Activated CD4-positive, alpha-beta T cell treated with anti-CD3 and anti-CD28 coated beads for 36 hours (primary cell): ENCODE data around the gene CTRB2. TPM values are rescaled to one million over a fixed set of nuclear protein-coding genes. Genes with fewer than 3 reads are reported as not detected.
A peak's percentile ranks its signal among the peaks of the same experiment; 100 is the strongest.
"Not testable (repeated sequence)": the region's sequence is repeated elsewhere in the genome, so short reads cannot be mapped to it uniquely, and the experiment has no call there.

Experiments used
- ATAC-seq: fragments of 200-7000 bp; cut with Tn5 transposase; one replicate; pipeline ENCODE4 v1.10.0; 2021; ENCODE audit warnings: mild to moderate bottlenecking, moderate library complexity
- CTCF ChIA-PET: fragments of 350-600 bp; sonication (Branson Sonifier 250); formaldehyde crosslinking; loops from one replicate; lab custom pipeline; 2021; ENCODE audit warnings: antibody characterized with exemption; lab: Charles Lee
- POLR2A ChIA-PET: fragments of 350-600 bp; sonication (Branson Sonifier 250); formaldehyde crosslinking; loops from one replicate; lab custom pipeline; 2021; ENCODE audit warnings: antibody characterized with exemption, inconsistent platforms; lab: Charles Lee
- DNase-seq: peaks from one replicate; pipeline ENCODE4 v3.0.0-alpha.2; 2020
- H3K27ac Mint-ChIP-seq: one replicate; pipeline ENCODE4 v1.8.0; 2021; ENCODE audit warnings: mixed read lengths
- H3K27me3 Mint-ChIP-seq: one replicate; pipeline ENCODE4 v1.8.0; 2021; ENCODE audit warnings: mixed read lengths
- H3K36me3 Mint-ChIP-seq: one replicate; pipeline ENCODE4 v1.8.0; 2021; ENCODE audit warnings: low read depth, mixed read lengths
- H3K4me1 Mint-ChIP-seq: one replicate; pipeline ENCODE4 v1.8.0; 2021; ENCODE audit warnings: mixed read lengths
- H3K4me3 Mint-ChIP-seq: one replicate; pipeline ENCODE4 v1.8.0; 2021; ENCODE audit warnings: mild to moderate bottlenecking, moderate library complexity, mixed read lengths
- H3K9me3 Mint-ChIP-seq: one replicate; pipeline ENCODE4 v1.8.0; 2021; ENCODE audit warnings: low read depth, mixed read lengths
- intact Hi-C, 2 experiments: fragments of 100-400 bp; cut with DNase I in 1 of 2; cut with micrococcal nuclease in 1 of 2; formaldehyde crosslinking; loops; one replicate each; pipeline versions ENCODE4 v1.14.2 to v1.15.1; 2022 to 2024; cut with DNase I, micrococcal nuclease
- total RNA-seq, 2 experiments: library from RNA; stranded (reverse); gene quantifications; one replicate each; pipeline ENCODE4 v1.2.3, GENCODE V29; 2021

Gene CTRB2
- total RNA-seq, 2 experiments from 2014 or later = not detected

GRCh38 chr16:75240633-75241032 is 33.7 kb upstream of the CTRB2 start:
- CTCF ChIA-PET, H3K27me3 Mint-ChIP-seq, H3K4me1 Mint-ChIP-seq, H3K36me3 Mint-ChIP-seq, ATAC-seq, H3K9me3 Mint-ChIP-seq, POLR2A ChIA-PET, H3K4me3 Mint-ChIP-seq, DNase-seq, H3K27ac Mint-ChIP-seq, intact Hi-C loops: not testable (repeated sequence)

GRCh38 chr16:75239542-75240122 is 32.7 kb upstream of the CTRB2 start:
- CTCF ChIA-PET = interaction anchor here (0.7 kb wide), 1 partner anchor 41 kb away, joined by 3 read pairs; no protein-coding TSS in a partner anchor

GRCh38 chr16:75238853-75239541 is 32.0 kb upstream of the CTRB2 start:
- ChIA-PET CTCF (interaction anchor here (0.7 kb wide), 1 partner anchor 40 kb away, joined by 3 read pairs; no protein-coding TSS in a partner anchor), POLR2A (no interaction called here)
- Mint-ChIP-seq H3K36me3 (no peaks in the 10 kb centered on the region), H3K27ac (no peak overlapping the region), H3K4me3 (no peak overlapping the region), H3K9me3 (no peaks in the 10 kb centered on the region), H3K4me1 (no peaks in the 10 kb centered on the region), H3K27me3 (no peaks in the 10 kb centered on the region)
- ATAC-seq (no peak), DNase-seq (no peak)
- intact Hi-C loops = loop anchor here in 1 of 2 experiments (10.0 kb wide), 1 partner anchor 526 kb away; no protein-coding TSS in a partner anchor

More at GRCh38 chr16:75239542-75240122, 32.7 kb upstream of the CTRB2 start:
- POLR2A ChIA-PET = no interaction called here
- H3K27me3 Mint-ChIP-seq = no peaks in the 10 kb centered on the region
- H3K27ac Mint-ChIP-seq = no peak overlapping the region
- no peaks in the 10 kb centered on the region for H3K4me1 Mint-ChIP-seq
- intact Hi-C loops = loop anchor here in 1 of 2 experiments (10.0 kb wide), 1 partner anchor 525 kb away; no protein-coding TSS in a partner anchor
- H3K9me3 Mint-ChIP-seq = no peaks in the 10 kb centered on the region
- ATAC-seq (no peak), DNase-seq (no peak)
- H3K4me3 Mint-ChIP-seq = no peak overlapping the region
- no peaks in the 10 kb centered on the region for H3K36me3 Mint-ChIP-seq

- CTCF ChIA-PET = no interaction called here
Measured at GRCh38 chr16:75238132-75238852, 31.3 kb upstream of the CTRB2 start.

GRCh38 chr16:75237398-75238131 is 30.6 kb upstream of the CTRB2 start:
- intact Hi-C loops = loop anchor here in 1 of 2 experiments (10.0 kb wide), 1 partner anchor 527 kb away; no protein-coding TSS in a partner anchor
- DNase-seq (no peak), ATAC-seq (no peak)
- ChIA-PET CTCF (interaction anchor here (1.3 kb wide), 1 partner anchor 145 kb away, joined by 5 read pairs; no protein-coding TSS in a partner anchor), POLR2A (no interaction called here)
- Mint-ChIP-seq H3K4me3 (no peak overlapping the region), H3K27ac (no peak overlapping the region), H3K4me1 (peaks cover 2% of the 10 kb centered on the region), H3K36me3 (no peaks in the 10 kb centered on the region), H3K27me3 (no peaks in the 10 kb centered on the region), H3K9me3 (no peaks in the 10 kb centered on the region)

More at GRCh38 chr16:75238132-75238852, 31.3 kb upstream of the CTRB2 start:
- no peak for DNase-seq
- H3K9me3 Mint-ChIP-seq = no peaks in the 10 kb centered on the region
- POLR2A ChIA-PET = no interaction called here
- intact Hi-C loops = loop anchor here in 1 of 2 experiments (10.0 kb wide), 1 partner anchor 527 kb away; no protein-coding TSS in a partner anchor
- no peak overlapping the region for H3K4me3 Mint-ChIP-seq
- H3K36me3 Mint-ChIP-seq = no peaks in the 10 kb centered on the region
- H3K27ac Mint-ChIP-seq = no peak overlapping the region
- ATAC-seq = no peak
- peaks cover 2% of the 10 kb centered on the region for H3K4me1 Mint-ChIP-seq
- no peaks in the 10 kb centered on the region for H3K27me3 Mint-ChIP-seq

- DNase-seq (no peak), ATAC-seq (no peak)
- Mint-ChIP-seq H3K27ac (no peak overlapping the region), H3K4me1 (peaks cover 2% of the 10 kb centered on the region), H3K4me3 (no peak overlapping the region), H3K27me3 (no peaks in the 10 kb centered on the region), H3K36me3 (no peaks in the 10 kb centered on the region), H3K9me3 (no peaks in the 10 kb centered on the region)
- ChIA-PET CTCF (interaction anchor here (0.7 to 6.8 kb wide), 3 partner anchors 38 to 149 kb away, joined by 3 to 90 read pairs (median 5); no protein-coding TSS in a partner anchor), POLR2A (no interaction called here)
- intact Hi-C loops = loop anchor here in 1 of 2 experiments (10.0 kb wide), 1 partner anchor 528 kb away; no protein-coding TSS in a partner anchor
Measured at GRCh38 chr16:75236736-75237397, 29.9 kb upstream of the CTRB2 start.

GRCh38 chr16:75236232-75236631 is 29.3 kb upstream of the CTRB2 start:
- peak; percentile 65 for ATAC-seq
- DNase-seq = peak; percentile 63
- ChIA-PET CTCF (interaction anchor here (0.7 to 6.8 kb wide), 4 partner anchors 37 to 150 kb away, joined by 3 to 90 read pairs (median 20); no protein-coding TSS in a partner anchor), POLR2A (no interaction called here)
- Mint-ChIP-seq H3K9me3 (no peaks in the 10 kb centered on the region), H3K36me3 (no peaks in the 10 kb centered on the region), H3K27me3 (no peaks in the 10 kb centered on the region), H3K4me1 (peaks cover 2% of the 10 kb centered on the region), H3K27ac (no peak overlapping the region), H3K4me3 (no peak overlapping the region)
- intact Hi-C loops = loop anchor here in 1 of 2 experiments (10.0 kb wide), 1 partner anchor 529 kb away; no protein-coding TSS in a partner anchor

GRCh38 chr16:75235721-75236193 is 28.8 kb upstream of the CTRB2 start:
- Mint-ChIP-seq H3K27ac (no peak overlapping the region), H3K36me3 (no peaks in the 10 kb centered on the region), H3K27me3 (no peaks in the 10 kb centered on the region), H3K4me3 (no peak overlapping the region), H3K4me1 (peaks cover 2% of the 10 kb centered on the region), H3K9me3 (no peaks in the 10 kb centered on the region)
- ATAC-seq = no peak
- ChIA-PET POLR2A (no interaction called here), CTCF (interaction anchor here (1.1 to 6.8 kb wide), 3 partner anchors 38 to 158 kb away, joined by 8 to 90 read pairs (median 34); no protein-coding TSS in a partner anchor)
- intact Hi-C loops = loop anchor here in 1 of 2 experiments (10.0 kb wide), 1 partner anchor 529 kb away; no protein-coding TSS in a partner anchor
- no peak for DNase-seq

- Mint-ChIP-seq H3K27me3 (no peaks in the 10 kb centered on the region), H3K9me3 (no peaks in the 10 kb centered on the region), H3K36me3 (no peaks in the 10 kb centered on the region), H3K4me3 (no peak overlapping the region), H3K27ac (no peak overlapping the region), H3K4me1 (peaks cover 2% of the 10 kb centered on the region)
- DNase-seq (no peak), ATAC-seq (no peak)
- CTCF ChIA-PET = interaction anchor here (0.6 to 6.8 kb wide), 13 partner anchors 15 to 397 kb away, joined by 3 to 90 read pairs (median 5); no protein-coding TSS in a partner anchor
- intact Hi-C loops = loop anchor here (1.0 to 10.0 kb wide), 6 partner anchors 38 to 530 kb away; partner anchors contain the start of gene TMEM170A (in 1 of the 2)
- POLR2A ChIA-PET = no interaction called here
Measured at GRCh38 chr16:75234856-75235696, 28.1 kb upstream of the CTRB2 start.
